OCI-LY3 (cell line): ENCODE data around the gene INCENP.

Source experiments
- EZH2phosphoT487 ChIP-seq: fragments of 200-600 bp; shearing (Covaris generic); IDR thresholded peaks from 2 replicates; pipeline ENCODE4 v1.6.1; 2018; ENCODE audit warnings: antibody characterized with exemption, mixed run types, low read depth
- TF ChIP-seq, protein P1 (sequence below): fragments of 200-600, 300-600 bp; sonication (generic); IDR thresholded peaks from 2 replicates; pipeline ENCODE4 v1.5.1; 2014; ENCODE audit warnings: antibody characterized with exemption, low read length, low read depth

DNA sequence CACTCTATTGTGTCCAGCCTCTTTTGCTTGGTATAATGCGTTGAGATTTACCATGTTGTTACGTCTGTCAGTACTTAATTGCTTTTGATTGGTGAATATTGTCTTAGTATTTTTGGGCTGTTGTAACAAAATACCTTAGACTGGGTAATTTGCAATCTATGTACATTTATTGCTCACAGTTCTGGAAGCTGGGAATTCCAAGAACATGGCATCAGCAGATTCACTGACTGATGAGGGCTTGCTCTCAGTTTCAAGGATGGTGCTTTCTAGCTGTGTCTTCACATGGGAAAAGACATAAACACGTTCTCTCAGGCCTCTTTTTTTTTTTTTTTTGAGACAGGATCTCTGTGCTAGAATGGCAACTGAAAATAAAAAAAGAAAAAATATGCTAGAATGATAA, 46.7 kb upstream of the INCENP start:
- TF ChIP-seq, protein P1, sequence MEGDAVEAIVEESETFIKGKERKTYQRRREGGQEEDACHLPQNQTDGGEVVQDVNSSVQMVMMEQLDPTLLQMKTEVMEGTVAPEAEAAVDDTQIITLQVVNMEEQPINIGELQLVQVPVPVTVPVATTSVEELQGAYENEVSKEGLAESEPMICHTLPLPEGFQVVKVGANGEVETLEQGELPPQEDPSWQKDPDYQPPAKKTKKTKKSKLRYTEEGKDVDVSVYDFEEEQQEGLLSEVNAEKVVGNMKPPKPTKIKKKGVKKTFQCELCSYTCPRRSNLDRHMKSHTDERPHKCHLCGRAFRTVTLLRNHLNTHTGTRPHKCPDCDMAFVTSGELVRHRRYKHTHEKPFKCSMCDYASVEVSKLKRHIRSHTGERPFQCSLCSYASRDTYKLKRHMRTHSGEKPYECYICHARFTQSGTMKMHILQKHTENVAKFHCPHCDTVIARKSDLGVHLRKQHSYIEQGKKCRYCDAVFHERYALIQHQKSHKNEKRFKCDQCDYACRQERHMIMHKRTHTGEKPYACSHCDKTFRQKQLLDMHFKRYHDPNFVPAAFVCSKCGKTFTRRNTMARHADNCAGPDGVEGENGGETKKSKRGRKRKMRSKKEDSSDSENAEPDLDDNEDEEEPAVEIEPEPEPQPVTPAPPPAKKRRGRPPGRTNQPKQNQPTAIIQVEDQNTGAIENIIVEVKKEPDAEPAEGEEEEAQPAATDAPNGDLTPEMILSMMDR: no peak
- TF ChIP-seq EZH2phosphoT487: no peak
